ENCODE data around the gene CDCA3.
A peak's percentile ranks its signal among the peaks of the same experiment; 100 is the strongest.
"Not testable (repeated sequence)": the region's sequence is repeated elsewhere in the genome, so short reads cannot be mapped to it uniquely, and the experiment has no call there.

Gene CDCA3

DNA sequence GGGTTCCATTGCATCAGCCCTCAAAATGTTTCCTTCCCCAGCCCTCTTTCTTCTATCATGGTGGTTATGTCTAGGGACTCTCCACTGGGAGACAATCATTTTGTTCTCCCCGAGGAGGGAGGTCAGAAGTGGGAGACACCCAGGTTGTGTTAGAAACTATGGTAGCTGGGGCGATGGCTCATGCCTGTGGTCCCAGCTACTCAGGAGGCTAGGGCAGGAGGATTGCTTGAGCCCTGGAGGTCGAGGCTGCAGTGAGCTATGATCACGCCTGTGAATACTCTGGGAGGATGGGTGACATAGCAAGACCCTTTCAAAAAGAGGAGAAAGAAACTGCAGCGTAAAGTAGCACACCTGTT is 40.5 kb upstream of the CDCA3 start:
- ChIA-PET CTCF (interaction anchor here (0.7 to 5.2 kb wide), 14 partner anchors 8 to 73 kb away, joined by 3 to 91 read pairs (median 4); partner anchors contain the start of genes C12orf57, LRRC23, RNU7-1 and SPSB2), POLR2A (interaction anchor here (0.8 to 1.7 kb wide), 5 partner anchors 8 to 119 kb away, joined by 3 to 21 read pairs (median 5); partner anchors contain the start of gene SPSB2)
- Histone ChIP-seq H3K4me3 (ENCODE audit: control insufficient read depth in 1 of 7, extremely low read depth in 1 of 7, insufficient read depth in 4 of 7, low read depth in 2 of 7, low read length in 6 of 7) (peak overlapping the region; percentile 50 to 87 (median 73)), H3K36me3 (ENCODE audit: control insufficient read depth in 4 of 4, insufficient read depth in 4 of 4, low read length in 3 of 4) (peaks cover 0 to 4% (median 0%) of the 10 kb centered on the region in 4 experiments), H3K4me1 (ENCODE audit: control extremely low read depth in 1 of 4, control insufficient read depth in 4 of 4, insufficient read depth in 4 of 4, low read length in 3 of 4) (peaks cover 6 to 18% (median 13%) of the 10 kb centered on the region in 4 experiments), H3K27ac (ENCODE audit: insufficient read depth in 1 of 2, low read depth in 1 of 2, low read length in 2 of 2, poor library complexity in 1 of 2, severe bottlenecking in 2 of 2) (peak overlapping the region; percentile 81 to 93), H3K9me3 (ENCODE audit: control extremely low read depth in 1 of 5, control insufficient read depth in 4 of 5, insufficient read depth in 2 of 5, low read depth in 1 of 5, low read length in 4 of 5) (no peaks in the 10 kb centered on the region), H3K27me3 (replicated peaks in 2 of 5; ENCODE audit: control insufficient read depth in 4 of 5, insufficient read depth in 5 of 5, low read length in 4 of 5) (no peaks in the 10 kb centered on the region)
- 80% methylated on average over 2 of the region's 5 CpGs for WGBS (ENCODE audit: insufficient coverage)
- DNase-seq, result no peak

DNA sequence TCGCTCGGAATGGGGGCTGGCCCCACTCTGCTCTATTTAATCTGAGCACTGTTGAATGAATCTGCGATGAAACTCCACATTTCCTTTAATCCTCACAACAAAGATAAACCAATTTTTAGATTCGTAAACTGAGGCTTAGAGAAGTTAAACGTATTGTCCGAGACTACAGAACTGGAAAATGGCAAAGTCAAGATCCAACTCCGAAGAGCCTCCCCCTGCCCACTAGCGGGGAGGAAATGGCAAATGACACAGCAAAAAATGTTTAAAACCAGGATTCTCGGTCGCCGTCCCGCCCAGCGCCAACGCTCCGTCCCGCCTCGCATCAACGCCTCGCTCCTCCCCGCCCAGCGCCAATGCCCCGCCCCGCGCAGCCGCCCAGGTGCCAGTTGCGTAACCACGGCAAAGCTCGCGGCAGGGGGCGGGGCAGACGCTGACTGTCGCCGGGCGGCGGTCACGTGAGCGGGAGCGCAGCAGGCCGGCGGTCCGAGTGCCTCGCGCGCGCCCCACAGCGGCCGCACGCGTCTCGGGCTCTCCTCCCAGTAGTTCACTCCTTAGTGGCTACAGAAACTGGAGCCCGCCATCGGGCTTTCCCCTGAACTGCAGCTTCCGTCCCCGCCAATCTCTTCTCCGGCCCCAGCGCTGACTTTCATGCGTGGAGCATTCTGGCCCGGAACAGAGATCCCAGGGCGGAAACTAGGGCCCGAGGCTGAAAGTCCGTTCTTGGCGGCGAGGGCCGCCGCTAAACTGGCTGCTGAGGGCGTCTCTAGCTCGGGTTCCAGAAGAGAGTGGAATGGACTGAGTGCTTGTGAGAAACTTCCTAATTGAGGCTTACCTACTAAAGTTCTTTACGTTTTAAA is 39.9 kb upstream of the CDCA3 start:
- ChIA-PET POLR2A (interaction anchor here (0.8 to 1.7 kb wide), 6 partner anchors 9 to 119 kb away, joined by 3 to 21 read pairs (median 4); partner anchors contain the start of genes ENO2 and SPSB2), CTCF (interaction anchor here (0.7 to 5.2 kb wide), 15 partner anchors 8 to 74 kb away, joined by 3 to 91 read pairs (median 4); partner anchors contain the start of genes C12orf57, LRRC23, RNU7-1 and SPSB2)
- H3K27me3 ChIP-seq (replicated peaks in 2 of 5; ENCODE audit: control insufficient read depth in 4 of 5, insufficient read depth in 5 of 5, low read length in 4 of 5), result no peaks in the 10 kb centered on the region
- peak overlapping the region; percentile 50 to 87 (median 73) for H3K4me3 ChIP-seq (ENCODE audit: control insufficient read depth in 1 of 7, extremely low read depth in 1 of 7, insufficient read depth in 4 of 7, low read depth in 2 of 7, low read length in 6 of 7)
- peak overlapping the region; percentile 81 to 93 for H3K27ac ChIP-seq (ENCODE audit: insufficient read depth in 1 of 2, low read depth in 1 of 2, low read length in 2 of 2, poor library complexity in 1 of 2, severe bottlenecking in 2 of 2)
- H3K4me1 ChIP-seq (ENCODE audit: control extremely low read depth in 1 of 4, control insufficient read depth in 4 of 4, insufficient read depth in 4 of 4, low read length in 3 of 4), result peaks cover 6 to 18% (median 15%) of the 10 kb centered on the region in 4 experiments
- 4% methylated on average over 57 of the region's 68 CpGs for WGBS (ENCODE audit: insufficient coverage)
- H3K36me3 ChIP-seq (ENCODE audit: control insufficient read depth in 4 of 4, insufficient read depth in 4 of 4, low read length in 3 of 4), result peaks cover 0 to 4% (median 0%) of the 10 kb centered on the region in 4 experiments
- DNase-seq, result peak; percentile 96 to 99 (median 98)
- no peaks in the 10 kb centered on the region for H3K9me3 ChIP-seq (ENCODE audit: control extremely low read depth in 1 of 5, control insufficient read depth in 4 of 5, insufficient read depth in 2 of 5, low read depth in 1 of 5, low read length in 4 of 5)

DNA sequence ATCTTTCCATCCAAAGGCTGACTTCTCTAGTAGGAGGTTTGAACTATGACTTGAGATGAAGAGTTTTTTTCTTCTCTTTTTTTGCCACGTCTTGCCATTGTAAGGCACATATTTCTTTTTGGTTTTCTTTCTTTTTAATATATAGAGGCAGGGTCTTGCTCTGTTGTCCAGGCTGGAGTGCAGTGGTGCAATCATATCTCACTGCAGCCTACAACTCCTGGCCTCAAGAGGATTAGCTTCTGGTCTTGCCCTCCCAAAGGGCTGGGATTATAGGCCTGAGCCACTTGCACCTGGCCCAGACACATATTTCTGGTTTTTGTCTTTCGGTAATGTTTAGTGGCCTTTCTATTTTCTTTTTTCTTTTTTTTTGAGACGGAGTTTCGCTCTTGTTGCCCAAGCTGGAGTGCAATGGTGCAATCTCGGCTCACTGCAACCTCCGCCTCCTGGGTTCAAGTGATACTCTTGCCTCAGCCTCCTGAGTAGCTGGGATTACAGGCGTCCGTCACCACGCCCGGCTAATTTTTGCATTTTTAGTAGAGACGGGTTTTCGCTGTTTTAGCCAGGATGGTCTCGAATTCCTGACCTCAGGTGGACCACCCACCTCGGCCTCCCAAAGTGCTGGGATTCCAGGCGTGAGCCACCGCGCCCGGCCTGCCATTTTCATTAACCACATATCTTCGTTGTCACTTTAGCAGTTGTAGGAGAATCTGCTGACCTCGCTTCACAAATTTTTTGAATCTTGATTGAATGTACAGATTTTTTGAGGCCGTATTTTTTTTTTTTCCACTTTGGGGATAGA is 38.9 kb upstream of the CDCA3 start:
- H3K27ac ChIP-seq (ENCODE audit: insufficient read depth in 1 of 2, low read depth in 1 of 2, low read length in 2 of 2, poor library complexity in 1 of 2, severe bottlenecking in 2 of 2), result peak overlapping the region in 1 of 2 experiments; percentile 85
- POLR2A ChIA-PET, result interaction anchor here (1.2 kb wide), 1 partner anchor 17 kb away, joined by 6 read pairs; the partner anchor contains the start of gene SPSB2

DNA sequence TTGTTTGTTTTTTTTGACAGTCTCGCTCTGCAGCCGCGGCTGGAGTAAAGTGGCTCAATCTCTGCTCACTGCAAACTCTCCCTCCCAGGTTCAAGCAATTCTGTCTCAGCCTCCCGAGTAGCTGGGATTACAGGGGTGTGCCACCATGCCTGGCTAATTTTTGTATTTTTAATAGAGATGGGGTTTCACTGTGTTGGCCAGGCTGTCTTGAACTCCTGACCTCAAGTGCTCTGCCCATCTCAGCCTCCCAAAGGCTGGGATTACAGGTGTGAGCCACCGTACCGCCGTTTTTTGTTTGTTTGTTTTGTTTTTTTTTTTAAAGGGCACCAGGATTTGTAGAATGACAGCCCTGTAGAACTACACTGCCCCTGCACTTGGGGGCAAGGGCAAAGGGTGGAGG is 37.7 kb upstream of the CDCA3 start:
- H3K4me3 ChIP-seq (ENCODE audit: control insufficient read depth in 1 of 7, extremely low read depth in 1 of 7, insufficient read depth in 4 of 7, low read depth in 2 of 7, low read length in 6 of 7); H3K27me3 ChIP-seq (replicated peaks in 2 of 5; ENCODE audit: control insufficient read depth in 4 of 5, insufficient read depth in 5 of 5, low read length in 4 of 5); POLR2A ChIA-PET; DNase-seq; H3K9me3 ChIP-seq (ENCODE audit: control extremely low read depth in 1 of 5, control insufficient read depth in 4 of 5, insufficient read depth in 2 of 5, low read depth in 1 of 5, low read length in 4 of 5); CTCF ChIA-PET; H3K27ac ChIP-seq (ENCODE audit: insufficient read depth in 1 of 2, low read depth in 1 of 2, low read length in 2 of 2, poor library complexity in 1 of 2, severe bottlenecking in 2 of 2): not testable (repeated sequence)
- no CpG with 5 or more reads among the region's 7 CpGs for WGBS (ENCODE audit: insufficient coverage)
- Histone ChIP-seq H3K36me3 (ENCODE audit: control insufficient read depth in 4 of 4, insufficient read depth in 4 of 4, low read length in 3 of 4) (peaks cover 2 to 13% (median 10%) of the 10 kb centered on the region in 4 experiments), H3K4me1 (ENCODE audit: control extremely low read depth in 1 of 4, control insufficient read depth in 4 of 4, insufficient read depth in 4 of 4, low read length in 3 of 4) (peaks cover 6 to 21% (median 17%) of the 10 kb centered on the region in 4 experiments)

More for the DNA sequence above, 38.9 kb upstream of the CDCA3 start:
- H3K36me3 ChIP-seq (ENCODE audit: control insufficient read depth in 4 of 4, insufficient read depth in 4 of 4, low read length in 3 of 4); DNase-seq; H3K27me3 ChIP-seq (replicated peaks in 2 of 5; ENCODE audit: control insufficient read depth in 4 of 5, insufficient read depth in 5 of 5, low read length in 4 of 5); H3K9me3 ChIP-seq (ENCODE audit: control extremely low read depth in 1 of 5, control insufficient read depth in 4 of 5, insufficient read depth in 2 of 5, low read depth in 1 of 5, low read length in 4 of 5): not testable (repeated sequence)
- H3K4me3 ChIP-seq (ENCODE audit: control insufficient read depth in 1 of 7, extremely low read depth in 1 of 7, insufficient read depth in 4 of 7, low read depth in 2 of 7, low read length in 6 of 7), result peak overlapping the region in 3 of 7 experiments; percentile 53 to 72 (median 57)
- 97% methylated on average over 14 of the region's 21 CpGs for WGBS (ENCODE audit: insufficient coverage)
- CTCF ChIA-PET, result interaction anchor here (0.8 to 1.1 kb wide), 2 partner anchors 10 to 15 kb away, joined by 3 to 4 read pairs; no protein-coding TSS in a partner anchor
- H3K4me1 ChIP-seq (ENCODE audit: control extremely low read depth in 1 of 4, control insufficient read depth in 4 of 4, insufficient read depth in 4 of 4, low read length in 3 of 4), result peaks cover 6 to 22% (median 19%) of the 10 kb centered on the region in 4 experiments

DNA sequence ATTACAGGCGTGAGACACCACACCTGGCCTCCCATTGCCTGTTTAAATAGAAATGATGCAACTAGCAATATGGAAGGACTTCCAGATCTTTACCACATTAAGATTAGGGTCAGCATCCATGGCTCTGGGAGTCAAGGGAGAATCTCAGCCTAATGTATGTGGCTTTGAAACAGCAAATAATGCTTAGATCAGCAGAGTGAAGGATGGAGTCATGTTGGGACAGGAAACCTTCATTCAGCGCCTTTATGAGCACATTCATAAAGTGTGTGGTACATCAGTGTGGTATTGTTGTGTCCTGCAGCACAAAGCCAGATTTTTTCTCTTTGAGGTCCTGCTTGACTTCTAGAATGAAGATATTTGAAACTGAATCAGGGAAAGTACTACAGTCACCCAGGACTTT is 37.3 kb upstream of the CDCA3 start:
- ChIA-PET POLR2A (no interaction called here), CTCF (interaction anchor here (1.6 kb wide), 1 partner anchor 14 kb away, joined by 5 read pairs; no protein-coding TSS in a partner anchor)
- H3K4me3 ChIP-seq (ENCODE audit: control insufficient read depth in 1 of 7, extremely low read depth in 1 of 7, insufficient read depth in 4 of 7, low read depth in 2 of 7, low read length in 6 of 7), result no peak overlapping the region
- H3K27ac ChIP-seq (ENCODE audit: insufficient read depth in 1 of 2, low read depth in 1 of 2, low read length in 2 of 2, poor library complexity in 1 of 2, severe bottlenecking in 2 of 2), result no peak overlapping the region
- no peak for DNase-seq
- H3K36me3 ChIP-seq (ENCODE audit: control insufficient read depth in 4 of 4, insufficient read depth in 4 of 4, low read length in 3 of 4), result peaks cover 2 to 17% (median 12%) of the 10 kb centered on the region in 4 experiments
- H3K27me3 ChIP-seq (replicated peaks in 2 of 5; ENCODE audit: control insufficient read depth in 4 of 5, insufficient read depth in 5 of 5, low read length in 4 of 5), result no peaks in the 10 kb centered on the region
- peaks cover 6 to 21% (median 17%) of the 10 kb centered on the region in 4 experiments for H3K4me1 ChIP-seq (ENCODE audit: control extremely low read depth in 1 of 4, control insufficient read depth in 4 of 4, insufficient read depth in 4 of 4, low read length in 3 of 4)
- 100% methylated on average over 2 of the region's 2 CpGs for WGBS (ENCODE audit: insufficient coverage)
- H3K9me3 ChIP-seq (ENCODE audit: control extremely low read depth in 1 of 5, control insufficient read depth in 4 of 5, insufficient read depth in 2 of 5, low read depth in 1 of 5, low read length in 4 of 5), result no peaks in the 10 kb centered on the region

DNA sequence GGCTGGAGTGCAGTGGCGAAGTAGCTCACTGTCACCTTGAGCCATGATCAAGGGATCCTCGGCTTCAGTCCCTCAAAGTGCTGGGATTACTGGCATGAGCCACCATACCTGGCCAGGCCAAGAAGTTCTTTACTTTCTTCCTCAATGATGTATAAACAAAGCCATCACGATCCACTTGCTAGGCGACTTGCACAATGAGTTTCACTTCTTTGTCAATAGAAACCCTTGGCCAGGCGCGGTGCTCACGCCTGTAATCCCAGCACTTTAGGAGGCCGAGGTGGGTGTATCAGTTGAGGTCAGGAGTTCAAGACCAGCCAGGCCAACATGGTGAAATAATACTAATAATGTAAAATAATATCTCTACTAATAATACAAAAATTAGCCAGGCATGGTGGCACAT is 36.4 kb upstream of the CDCA3 start:
- WGBS (ENCODE audit: insufficient coverage), result 100% methylated on average over 3 of the region's 8 CpGs
- peaks cover 6 to 21% (median 17%) of the 10 kb centered on the region in 4 experiments for H3K4me1 ChIP-seq (ENCODE audit: control extremely low read depth in 1 of 4, control insufficient read depth in 4 of 4, insufficient read depth in 4 of 4, low read length in 3 of 4)
- no peak for DNase-seq
- no peak overlapping the region for H3K4me3 ChIP-seq (ENCODE audit: control insufficient read depth in 1 of 7, extremely low read depth in 1 of 7, insufficient read depth in 4 of 7, low read depth in 2 of 7, low read length in 6 of 7)
- peaks cover 2 to 19% (median 12%) of the 10 kb centered on the region in 4 experiments for H3K36me3 ChIP-seq (ENCODE audit: control insufficient read depth in 4 of 4, insufficient read depth in 4 of 4, low read length in 3 of 4)
- H3K27ac ChIP-seq (ENCODE audit: insufficient read depth in 1 of 2, low read depth in 1 of 2, low read length in 2 of 2, poor library complexity in 1 of 2, severe bottlenecking in 2 of 2), result no peak overlapping the region
- ChIA-PET CTCF (interaction anchor here (0.7 to 1.6 kb wide), 2 partner anchors 13 to 16 kb away, joined by 4 to 5 read pairs; no protein-coding TSS in a partner anchor), POLR2A (no interaction called here)
- H3K9me3 ChIP-seq (ENCODE audit: control extremely low read depth in 1 of 5, control insufficient read depth in 4 of 5, insufficient read depth in 2 of 5, low read depth in 1 of 5, low read length in 4 of 5), result no peaks in the 10 kb centered on the region
- H3K27me3 ChIP-seq (replicated peaks in 2 of 5; ENCODE audit: control insufficient read depth in 4 of 5, insufficient read depth in 5 of 5, low read length in 4 of 5), result no peaks in the 10 kb centered on the region
